ENCODE measurements around the gene RNF227. TPM values are rescaled to one million over a fixed set of nuclear protein-coding genes. Genes with fewer than 3 reads are reported as not detected.
A peak's percentile ranks its signal among the peaks of the same experiment; 100 is the strongest.

Gene RNF227
- total RNA-seq, 8 experiments from 2014 or later, result 2.6 to 5.2 (median 4.2) TPM

- Histone ChIP-seq H3K4me3 (no peak overlapping the region), H3K27ac (no peak overlapping the region), H3K4me1 (replicated peaks in 1 of 2) (no peaks in the 10 kb centered on the region)
- no peak for ATAC-seq (replicated peaks in 6 of 8)
- in situ Hi-C loops (cut with MboI; ENCODE audit: low pct_unique_long_range_greater_than_20kb in 2 of 9, low sequenced_read_pairs in 9 of 9, unreplicated experiment in 9 of 9), result no loop called here
- WGBS, 10 experiments, result 50 to 100% (median 98%) methylated on average over 1 to 8 of the region's 13 CpGs; no CpG with 5 or more reads in 5 of the 10 experiments
Observed at GRCh38 chr17:7943291-7943690, 27.2 kb upstream of the RNF227 start.

GRCh38 chr17:7940743-7941142 is 24.7 kb upstream of the RNF227 start:
- Histone ChIP-seq H3K4me1 (replicated peaks in 1 of 2) (no peaks in the 10 kb centered on the region), H3K4me3 (no peak overlapping the region), H3K27ac (no peak overlapping the region)
- no peak for ATAC-seq (replicated peaks in 6 of 8)
- in situ Hi-C loops (cut with MboI; ENCODE audit: low pct_unique_long_range_greater_than_20kb in 2 of 9, low sequenced_read_pairs in 9 of 9, unreplicated experiment in 9 of 9), result no loop called here
- WGBS, 10 experiments, result 84 to 100% (median 97%) methylated on average over 1 to 6 of the region's 6 CpGs

GRCh38 chr17:7940034-7940433 is 23.9 kb upstream of the RNF227 start:
- WGBS, 10 experiments, result 80 to 100% (median 100%) methylated on average over 1 to 3 of the region's 4 CpGs; no CpG with 5 or more reads in 3 of the 10 experiments
- Histone ChIP-seq H3K4me1 (replicated peaks in 1 of 2) (no peaks in the 10 kb centered on the region), H3K27ac (no peak overlapping the region), H3K4me3 (no peak overlapping the region)
- ATAC-seq (replicated peaks in 6 of 8), result no peak
- in situ Hi-C loops (cut with MboI; ENCODE audit: low pct_unique_long_range_greater_than_20kb in 2 of 9, low sequenced_read_pairs in 9 of 9, unreplicated experiment in 9 of 9), result no loop called here

- Histone ChIP-seq H3K27ac (no peak overlapping the region), H3K4me1 (replicated peaks in 1 of 2) (peaks cover 15 to 19% of the 10 kb centered on the region in 2 donors), H3K4me3 (no peak overlapping the region)
- in situ Hi-C loops (cut with MboI; ENCODE audit: low pct_unique_long_range_greater_than_20kb in 2 of 9, low sequenced_read_pairs in 9 of 9, unreplicated experiment in 9 of 9), result no loop called here
- no peak for ATAC-seq (replicated peaks in 6 of 8)
Observed at GRCh38 chr17:7935859-7936258, 19.8 kb upstream of the RNF227 start.

- in situ Hi-C loops (cut with MboI; ENCODE audit: low pct_unique_long_range_greater_than_20kb in 2 of 9, low sequenced_read_pairs in 9 of 9, unreplicated experiment in 9 of 9), result no loop called here
- WGBS, 10 experiments, result 0 to 10% (median 4%) methylated on average over 1 to 16 of the region's 16 CpGs; no CpG with 5 or more reads in 2 of the 10 experiments
- H3K27ac ChIP-seq, result no peak overlapping the region
- ATAC-seq (replicated peaks in 6 of 8), result peak in 7 of 8 experiments; percentile 4 to 47 (median 26)
- H3K4me1 ChIP-seq (replicated peaks in 1 of 2), result peaks cover 27% of the 10 kb centered on the region in 2 donors
- H3K4me3 ChIP-seq, result peak overlapping the region; percentile 59 to 96 (median 63)
Observed at GRCh38 chr17:7932949-7933348, 16.9 kb upstream of the RNF227 start.

GRCh38 chr17:7932483-7932891 is 16.4 kb upstream of the RNF227 start:
- Histone ChIP-seq H3K4me1 (replicated peaks in 1 of 2) (peaks cover 27% of the 10 kb centered on the region in 2 donors), H3K27ac (peak overlapping the region; percentile 56 to 60), H3K4me3 (peak overlapping the region; percentile 59 to 96 (median 63))
- peak in 7 of 8 experiments; percentile 1 to 27 (median 12) for ATAC-seq (replicated peaks in 6 of 8)
- 0 to 4% (median 1%) methylated on average over 2 to 14 of the region's 17 CpGs; no CpG with 5 or more reads in 3 of the 10 experiments for WGBS, 10 experiments
- in situ Hi-C loops (cut with MboI; ENCODE audit: low pct_unique_long_range_greater_than_20kb in 2 of 9, low sequenced_read_pairs in 9 of 9, unreplicated experiment in 9 of 9), result no loop called here

GRCh38 chr17:7931709-7932482 is 15.8 kb upstream of the RNF227 start, which contains the start of the genes CNTROB and TRAPPC1:
TSS of gene CNTROB (plus strand) at chr17:7932206. CDS start at chr17:7933080, 874 bp downstream.
TSS of gene TRAPPC1 (minus strand) at chr17:7931946. CDS start at chr17:7931829, 117 bp downstream.
- Histone ChIP-seq H3K4me3 (peak within 1 kb of the TSS; percentile 59 to 96 (median 63)), H3K27ac (peak within 1 kb of the TSS; percentile 56 to 68), H3K4me1 (replicated peaks in 1 of 2) (peaks cover 27% of the 10 kb centered on the region in 2 donors)
- peak; percentile 88 to 97 (median 94) for ATAC-seq (replicated peaks in 6 of 8)
- in situ Hi-C loops (cut with MboI; ENCODE audit: low pct_unique_long_range_greater_than_20kb in 2 of 9, low sequenced_read_pairs in 9 of 9, unreplicated experiment in 9 of 9), result no loop called here
- 0% methylated on average over 5 to 9 of the region's 55 CpGs; no CpG with 5 or more reads in 7 of the 10 experiments for WGBS, 10 experiments

- peak in 1 of 8 experiments; percentile 1 for ATAC-seq (replicated peaks in 6 of 8)
- 46 to 89% (median 55%) methylated on average over 3 to 6 of the region's 20 CpGs; no CpG with 5 or more reads in 7 of the 10 experiments for WGBS, 10 experiments
- in situ Hi-C loops (cut with MboI; ENCODE audit: low pct_unique_long_range_greater_than_20kb in 2 of 9, low sequenced_read_pairs in 9 of 9, unreplicated experiment in 9 of 9), result no loop called here
- Histone ChIP-seq H3K4me3 (peak overlapping the region; percentile 59 to 96 (median 63)), H3K4me1 (replicated peaks in 1 of 2) (peaks cover 27% of the 10 kb centered on the region in 2 donors), H3K27ac (peak overlapping the region in 1 of 2 donors; percentile 68)
Observed at GRCh38 chr17:7930841-7931631, 14.9 kb upstream of the RNF227 start.

- no peak within 1 kb of the TSS for H3K27ac ChIP-seq
- peak within 1 kb of the TSS; percentile 12 to 96 (median 23) for H3K4me3 ChIP-seq
- H3K4me1 ChIP-seq (replicated peaks in 1 of 2), result peaks cover 25 to 27% of the 10 kb centered on the region in 2 donors
- 28% methylated on average over 6 to 10 of the region's 67 CpGs; no CpG with 5 or more reads in 8 of the 10 experiments for WGBS, 10 experiments
- in situ Hi-C loops (cut with MboI; ENCODE audit: low pct_unique_long_range_greater_than_20kb in 2 of 9, low sequenced_read_pairs in 9 of 9, unreplicated experiment in 9 of 9), result no loop called here
- ATAC-seq (replicated peaks in 6 of 8), result peak in 5 of 8 experiments; percentile 23 to 54 (median 48)
Observed at GRCh38 chr17:7929158-7930023, 13.3 kb upstream of the RNF227 start, which contains the start of gene KCNAB3. TSS of gene KCNAB3 (minus strand) at chr17:7929856. CDS start at chr17:7929435, 421 bp downstream.

GRCh38 chr17:7927596-7927995 is 11.5 kb upstream of the RNF227 start:
- ATAC-seq (replicated peaks in 6 of 8), result no peak
- H3K4me1 ChIP-seq (replicated peaks in 1 of 2), result peaks cover 18 to 22% of the 10 kb centered on the region in 2 donors
- 50 to 100% (median 80%) methylated on average over 1 to 3 of the region's 3 CpGs; no CpG with 5 or more reads in 3 of the 10 experiments for WGBS, 10 experiments
- in situ Hi-C loops (cut with MboI; ENCODE audit: low pct_unique_long_range_greater_than_20kb in 2 of 9, low sequenced_read_pairs in 9 of 9, unreplicated experiment in 9 of 9), result no loop called here
- no peak overlapping the region for H3K4me3 ChIP-seq
- no peak overlapping the region for H3K27ac ChIP-seq

- Histone ChIP-seq H3K27ac (peak overlapping the region; percentile 64 to 85), H3K4me3 (peak overlapping the region; percentile 21 to 35 (median 24)), H3K4me1 (replicated peaks in 1 of 2) (peaks cover 13% of the 10 kb centered on the region in 2 donors)
- WGBS, 10 experiments, result 28 to 70% (median 52%) methylated on average over 1 to 23 of the region's 45 CpGs; no CpG with 5 or more reads in 4 of the 10 experiments
- peak; percentile 93 to 98 (median 96) for ATAC-seq (replicated peaks in 6 of 8)
- in situ Hi-C loops (cut with MboI; ENCODE audit: low pct_unique_long_range_greater_than_20kb in 2 of 9, low sequenced_read_pairs in 9 of 9, unreplicated experiment in 9 of 9), result no loop called here
Observed at GRCh38 chr17:7922845-7923628, 6.9 kb upstream of the RNF227 start.
